Gastroesophageal sphincter (tissue), 3 donors: Measurements from ENCODE around the gene MTX2.

Experiments
- EP300 ChIP-seq: sonication (generic); formaldehyde crosslinking; IDR thresholded peaks from one replicate; pipeline ENCODE4 v1.6.1; 2017; ENCODE audit warnings: antibody characterized with exemption, mild to moderate bottlenecking
- POLR2A ChIP-seq, 2 donors: fragments of 450-650 bp; IDR thresholded peaks; one replicate each; pipeline ENCODE4 v1.6.1; 2017; ENCODE audit warnings: antibody characterized with exemption in 2 of 2, mild to moderate bottlenecking in 2 of 2, moderate library complexity in 1 of 2
- POLR2AphosphoS5 ChIP-seq: sonication (generic); formaldehyde crosslinking; IDR thresholded peaks from one replicate; pipeline ENCODE4 v1.6.1; 2017; ENCODE audit warnings: antibody characterized with exemption
- TF ChIP-seq, protein P1 (sequence below), 4 experiments: fragments of 200-600 bp in 2 of 4; fragments of 450-650 bp in 2 of 4; sonication (generic) in 1 of 4; IDR thresholded peaks; one replicate each; pipeline ENCODE4 v1.5.1; 2017 to 2019; ENCODE audit warnings: antibody characterized with exemption in 4 of 4, mild to moderate bottlenecking in 2 of 4, moderate library complexity in 2 of 4

DNA sequence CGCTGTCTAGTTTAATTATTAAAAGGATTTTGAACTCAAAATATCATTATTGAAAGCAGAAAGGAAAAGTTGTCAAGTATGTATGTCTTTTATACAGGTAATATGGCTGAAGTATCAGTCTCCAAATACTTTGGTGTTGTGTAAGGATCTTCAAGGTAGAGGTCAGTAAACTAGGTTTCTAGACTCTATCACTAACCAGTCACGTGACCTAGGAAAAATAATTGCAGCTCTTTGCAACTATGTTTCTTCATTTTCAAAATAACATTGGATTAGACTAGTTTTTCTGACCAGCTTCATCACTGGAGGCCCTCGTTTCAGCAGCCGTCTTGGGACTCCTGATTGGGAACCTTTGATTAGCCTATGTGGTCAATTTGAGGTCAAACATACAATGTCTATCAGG, 21.4 kb upstream of the MTX2 start:
- TF ChIP-seq, protein P1, sequence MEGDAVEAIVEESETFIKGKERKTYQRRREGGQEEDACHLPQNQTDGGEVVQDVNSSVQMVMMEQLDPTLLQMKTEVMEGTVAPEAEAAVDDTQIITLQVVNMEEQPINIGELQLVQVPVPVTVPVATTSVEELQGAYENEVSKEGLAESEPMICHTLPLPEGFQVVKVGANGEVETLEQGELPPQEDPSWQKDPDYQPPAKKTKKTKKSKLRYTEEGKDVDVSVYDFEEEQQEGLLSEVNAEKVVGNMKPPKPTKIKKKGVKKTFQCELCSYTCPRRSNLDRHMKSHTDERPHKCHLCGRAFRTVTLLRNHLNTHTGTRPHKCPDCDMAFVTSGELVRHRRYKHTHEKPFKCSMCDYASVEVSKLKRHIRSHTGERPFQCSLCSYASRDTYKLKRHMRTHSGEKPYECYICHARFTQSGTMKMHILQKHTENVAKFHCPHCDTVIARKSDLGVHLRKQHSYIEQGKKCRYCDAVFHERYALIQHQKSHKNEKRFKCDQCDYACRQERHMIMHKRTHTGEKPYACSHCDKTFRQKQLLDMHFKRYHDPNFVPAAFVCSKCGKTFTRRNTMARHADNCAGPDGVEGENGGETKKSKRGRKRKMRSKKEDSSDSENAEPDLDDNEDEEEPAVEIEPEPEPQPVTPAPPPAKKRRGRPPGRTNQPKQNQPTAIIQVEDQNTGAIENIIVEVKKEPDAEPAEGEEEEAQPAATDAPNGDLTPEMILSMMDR (IDR thresholded peaks at IDR 0.05) = no peak
- TF ChIP-seq POLR2AphosphoS5 (no peak), EP300 (no peak), POLR2A (IDR thresholded peaks at IDR 0.05) (no peak)
